22Rv1 (cell line): ENCODE measurements around the gene ADAMTS18.

Experiments
- CTCF ChIP-seq: fragments of 450-650 bp; IDR thresholded peaks from 2 replicates; pipeline ENCODE4 v1.5.1; 2017; ENCODE audit warnings: mild to moderate bottlenecking
- ZFX ChIP-seq: fragments of 450-650 bp; IDR thresholded peaks from 2 replicates; pipeline ENCODE4 v1.6.1; 2017; ENCODE audit warnings: antibody characterized with exemption, borderline replicate concordance

- TF ChIP-seq CTCF (no peak), ZFX (no peak)
These were observed 111.1 kb downstream of the ADAMTS18 start for GRCh38 chr16:77323695-77324094.
